GM19351 (cell line): ENCODE measurements around the gene RPS13.
"Not testable (repeated sequence)": the region's sequence is repeated elsewhere in the genome, so short reads cannot be mapped to it uniquely, and the experiment has no call there.

Experiments
- ATAC-seq: cut with Tn5 transposase; IDR thresholded peaks from one replicate; pipeline ENCODE4 v1.9.1; 2021; ENCODE audit warnings: mild to moderate bottlenecking, moderate library complexity; ENCODE audit not compliant: unreplicated experiment

RPS13 gene

DNA sequence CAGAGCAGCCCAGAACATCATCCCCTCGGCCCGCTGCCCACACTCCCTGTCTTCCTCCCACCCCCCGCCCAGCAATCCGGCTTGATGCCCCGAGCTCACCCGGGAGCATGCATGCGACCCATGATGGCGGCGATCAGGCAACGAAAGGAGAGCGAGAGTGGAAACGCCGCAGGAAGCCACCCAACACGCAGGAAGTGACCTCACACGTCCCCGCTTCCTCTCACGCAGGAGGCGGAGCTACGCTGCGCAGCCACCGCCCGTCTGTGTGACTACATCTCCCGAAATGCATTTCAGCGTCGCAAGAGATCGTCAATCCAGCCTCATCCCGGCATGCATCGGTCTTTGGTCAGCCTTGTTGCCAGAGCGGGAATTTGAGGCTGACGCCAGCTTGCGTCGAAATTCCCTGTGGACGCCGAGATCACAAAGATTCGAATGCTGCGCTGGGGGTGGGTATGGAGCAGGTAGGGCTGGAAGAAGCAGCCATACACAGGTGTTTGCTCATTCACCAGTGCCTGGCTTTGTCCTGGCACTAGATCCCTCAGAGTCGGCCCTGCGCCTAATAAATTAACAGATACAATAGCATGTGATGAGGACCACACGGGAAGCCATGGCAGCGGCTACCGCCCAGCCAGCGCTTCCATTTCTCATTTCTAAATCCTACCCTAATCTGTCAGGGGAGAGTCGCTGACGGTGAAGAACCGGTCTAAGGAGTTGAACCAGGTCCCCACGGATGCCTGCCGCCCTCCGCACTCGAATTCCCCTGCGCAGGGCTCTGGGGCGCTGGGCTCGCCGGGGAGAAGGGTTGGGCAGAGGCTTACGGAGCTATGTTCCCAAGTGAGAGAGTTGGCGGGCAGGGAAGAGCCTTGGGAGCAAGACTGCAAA lies at the start of gene RPS13:
Gene RPS13 (minus strand): TSS at position 148 of the 882 bp plus-strand sequence. CDS start 26 bp downstream, at position 122.
- peak; percentile 94 for ATAC-seq

DNA sequence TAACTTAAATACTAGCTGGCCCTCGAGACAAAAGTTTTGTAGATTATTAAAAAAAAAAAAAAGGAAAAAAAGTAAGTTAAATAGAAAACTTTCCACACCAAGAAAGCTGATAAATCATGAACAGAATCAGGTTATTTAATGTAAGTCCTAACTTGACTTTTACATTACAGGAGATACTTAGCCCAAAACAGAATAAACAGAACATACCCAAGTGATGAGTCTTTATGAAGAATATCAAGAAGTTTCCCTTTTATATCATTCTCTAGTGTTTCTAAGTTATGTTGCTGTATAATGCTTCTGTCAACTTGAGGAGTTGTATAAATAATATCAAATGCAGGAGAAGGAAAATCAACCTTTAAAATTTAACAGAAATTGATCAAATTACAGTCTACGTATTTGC lies 44.5 kb upstream of the RPS13 start:
- ATAC-seq = no peak

DNA sequence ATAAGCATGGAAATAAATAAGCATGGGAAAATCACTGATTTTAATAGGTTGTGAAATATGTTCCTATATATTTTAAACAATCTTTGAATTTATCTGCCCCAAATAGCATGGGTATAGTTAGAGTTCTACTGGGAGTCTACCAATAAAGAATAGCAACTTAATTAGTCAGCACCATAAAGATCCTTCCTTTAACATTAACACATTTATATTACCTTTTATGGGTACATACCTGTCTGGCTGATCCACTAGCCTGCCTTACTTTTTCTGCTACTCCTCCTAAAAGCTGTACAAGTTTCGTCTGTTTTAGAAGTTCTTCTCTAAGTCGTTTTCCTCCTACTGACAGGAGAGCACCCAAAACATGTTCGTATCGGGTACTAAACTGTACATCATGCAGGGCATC lies 39.8 kb upstream of the RPS13 start:
- no peak for ATAC-seq

DNA sequence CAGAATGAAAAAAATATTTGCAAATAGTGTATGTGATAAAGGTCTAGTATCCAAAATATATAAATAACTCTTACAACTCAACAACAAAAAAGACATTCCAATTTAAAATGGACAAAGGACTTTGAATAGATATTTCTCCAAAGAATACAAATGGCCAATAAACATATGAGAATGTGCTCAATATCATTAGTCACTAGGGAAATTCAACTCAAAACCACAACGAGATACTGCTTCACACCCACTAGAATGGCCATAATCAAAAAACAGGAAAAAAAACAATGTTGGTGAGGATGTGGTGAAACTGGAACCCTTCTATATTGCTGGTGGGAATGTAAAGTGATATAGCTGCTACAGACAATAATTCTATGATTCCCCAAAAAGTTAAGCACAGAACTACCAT lies 38.6 kb upstream of the RPS13 start:
- ATAC-seq = no peak

GRCh38 chr11:17107745-17108144 lies 30.3 kb upstream of the RPS13 start:
- not testable (repeated sequence) for ATAC-seq

DNA sequence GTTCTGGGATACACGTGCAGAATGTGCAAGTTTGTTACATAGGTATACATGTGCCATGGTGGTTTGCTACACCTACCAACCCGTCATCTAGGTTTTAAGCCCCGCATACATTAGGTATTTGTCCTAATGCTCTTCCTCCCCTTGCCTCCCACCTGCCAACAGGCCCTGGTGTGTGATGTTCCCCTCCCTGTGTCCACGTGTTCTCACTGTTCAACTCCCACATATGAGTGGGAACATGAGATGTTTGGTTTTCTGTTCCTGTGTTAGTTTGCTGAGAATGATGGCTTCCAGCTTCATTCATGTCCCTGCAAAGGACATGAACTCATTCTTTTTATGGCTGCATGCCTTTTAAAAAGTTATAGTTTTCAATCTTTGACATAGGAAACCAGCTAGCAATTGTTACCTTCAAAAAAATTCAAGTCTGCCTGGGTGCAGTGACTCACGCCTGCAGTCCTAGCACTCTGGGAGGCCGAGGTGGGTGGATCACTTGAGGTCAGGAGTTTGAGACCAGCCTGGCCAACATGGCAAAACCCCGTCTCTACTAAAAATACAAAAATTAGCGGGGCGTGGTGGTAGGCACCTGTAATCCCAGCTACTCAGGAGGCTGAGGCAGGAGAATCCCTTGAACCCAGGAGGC lies 28.1 kb upstream of the RPS13 start:
- ATAC-seq = not testable (repeated sequence)

- no peak for ATAC-seq
These were observed 25.0 kb upstream of the RPS13 start for GRCh38 chr11:17102462-17102861.

GRCh38 chr11:17098658-17099057 lies 21.2 kb upstream of the RPS13 start:
- ATAC-seq = no peak

GRCh38 chr11:17098038-17098437 lies 20.6 kb upstream of the RPS13 start:
- no peak for ATAC-seq

DNA sequence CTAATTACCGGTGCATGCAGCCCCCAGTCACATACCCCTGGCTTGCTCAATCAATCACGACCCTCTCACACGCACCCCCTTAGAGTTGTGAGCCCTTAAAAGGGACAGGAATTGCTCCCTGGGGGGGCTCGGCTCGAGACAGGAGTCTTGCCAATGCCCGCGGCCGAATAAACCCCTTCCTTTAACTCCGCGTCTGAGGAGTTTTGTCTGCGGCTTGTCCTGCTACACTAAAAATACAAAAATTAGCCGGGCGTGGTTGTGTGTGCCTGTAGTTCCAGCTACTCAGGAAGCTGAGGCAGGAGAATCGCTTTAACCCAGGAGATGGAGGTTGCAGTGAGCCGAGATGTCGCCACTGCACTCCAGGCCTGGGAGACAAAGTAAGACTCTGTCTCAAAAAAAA lies 8.5 kb upstream of the RPS13 start:
- not testable (repeated sequence) for ATAC-seq

DNA sequence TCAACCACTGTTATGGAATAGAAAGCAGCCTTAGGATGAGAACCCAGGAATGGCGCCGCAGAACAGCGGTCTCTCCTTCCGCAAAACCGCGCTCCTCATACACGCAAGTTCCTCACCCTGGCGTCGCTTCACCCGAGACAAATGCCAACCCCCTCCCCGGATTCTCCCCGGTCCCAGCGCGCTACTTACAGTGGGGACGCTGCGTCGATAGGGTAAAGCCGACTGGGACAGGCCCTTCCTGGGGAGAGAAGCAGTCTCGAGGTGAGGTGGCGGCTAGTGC lies 287 bp downstream of the RPS13 start:
- peak; percentile 7 for ATAC-seq

- ATAC-seq = no peak
These were observed 789 bp downstream of the RPS13 start for GRCh38 chr11:17076517-17077239.

- no peak for ATAC-seq
These were observed 2.0 kb downstream of the RPS13 start for GRCh38 chr11:17075506-17075905.

- ATAC-seq = no peak
These were observed 4.0 kb downstream of the RPS13 start for GRCh38 chr11:17073370-17074027.

DNA sequence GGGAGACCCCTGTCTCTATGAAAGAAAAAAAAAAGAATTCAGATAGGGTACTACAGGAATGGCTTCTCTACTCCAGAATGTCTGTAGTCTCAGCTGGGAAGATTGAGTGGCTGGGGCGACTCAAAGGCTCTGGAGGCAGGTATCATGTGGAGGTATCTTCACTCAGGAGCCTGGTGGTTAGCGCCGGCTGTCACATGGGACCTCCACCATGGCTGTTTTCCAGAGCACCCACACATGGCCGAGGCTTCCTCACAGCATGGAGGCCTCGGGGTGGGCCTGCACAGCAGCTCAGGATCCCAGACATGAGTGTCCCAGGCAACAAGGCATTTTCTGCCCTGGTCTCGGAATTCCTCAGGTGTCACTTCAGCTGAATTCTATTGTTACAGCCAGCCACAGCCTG lies 10.1 kb downstream of the RPS13 start:
- no peak for ATAC-seq

DNA sequence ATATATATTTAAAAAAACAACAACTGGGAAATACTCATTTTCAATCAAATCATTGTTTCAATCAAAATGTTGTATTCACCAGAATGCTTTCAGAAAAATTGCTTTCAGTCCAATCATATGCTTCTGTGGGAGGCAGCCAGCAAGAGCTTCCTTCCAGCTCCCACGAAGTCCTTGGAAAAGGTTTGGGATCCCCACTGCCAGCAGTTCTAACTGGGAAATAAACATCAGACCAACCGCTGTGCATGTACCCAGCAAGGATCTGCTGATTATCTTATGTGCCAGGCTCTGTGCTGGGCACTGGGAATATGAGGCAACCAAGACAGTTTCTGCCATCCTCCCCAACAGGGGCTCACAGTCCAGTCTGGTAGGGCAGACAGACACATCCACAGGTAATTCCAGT lies 10.8 kb downstream of the RPS13 start:
- no peak for ATAC-seq

GRCh38 chr11:17063171-17064002 lies 14.1 kb downstream of the RPS13 start:
- ATAC-seq = peak; percentile 81

DNA sequence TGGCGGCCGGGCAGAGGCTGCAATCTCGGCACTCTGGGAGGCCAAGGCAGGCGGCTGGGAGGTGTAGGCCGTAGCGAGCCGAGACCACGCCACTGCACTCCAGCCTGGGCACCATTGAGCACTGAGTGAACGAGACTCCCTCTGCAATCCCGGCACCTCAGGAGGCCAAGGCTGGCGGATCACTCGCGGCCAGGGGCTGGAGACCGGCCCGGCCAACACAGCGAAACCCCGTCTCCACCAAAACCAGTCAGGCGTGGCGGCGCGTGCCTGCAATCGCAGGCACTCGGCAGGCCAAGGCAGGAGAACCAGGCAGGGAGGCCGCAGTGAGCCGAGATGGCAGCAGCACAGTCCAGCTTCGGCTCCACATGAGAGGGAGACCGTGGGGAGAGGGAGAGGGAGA lies 26.3 kb downstream of the RPS13 start:
- ATAC-seq = not testable (repeated sequence)

GRCh38 chr11:17048491-17048890 lies 29.0 kb downstream of the RPS13 start:
- not testable (repeated sequence) for ATAC-seq

DNA sequence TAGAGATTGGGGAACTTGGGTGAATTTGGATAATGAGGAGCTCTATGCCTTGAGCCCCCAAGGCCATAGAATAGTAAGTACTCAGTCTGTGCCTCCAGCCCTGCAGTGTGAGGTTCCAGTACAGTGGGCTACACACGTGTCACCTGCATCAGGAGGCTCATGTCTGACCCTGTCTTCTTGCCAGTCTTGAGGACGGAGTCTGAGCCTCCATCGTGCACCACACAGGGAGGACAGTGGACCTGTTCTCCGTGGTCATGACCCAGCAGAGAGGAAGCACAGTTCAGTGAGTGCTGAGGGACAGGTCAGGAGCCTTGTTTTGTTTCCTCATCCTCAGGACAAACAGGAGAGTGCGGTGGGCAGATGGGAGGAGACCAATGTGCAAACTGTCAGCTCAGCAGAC lies 30.8 kb downstream of the RPS13 start:
- ATAC-seq = no peak
